HepG2 (cell line): ENCODE measurements around the gene SPAG7. TPM values are rescaled to one million over a fixed set of nuclear protein-coding genes. Genes with fewer than 3 reads are reported as not detected.
A peak's percentile ranks its signal among the peaks of the same experiment; 100 is the strongest.

ENCODE experiments used
- CBX5 ChIP-seq: sonication (generic); formaldehyde crosslinking; IDR thresholded peaks from 2 replicates; pipeline ENCODE4 v1.4.0; 2020; ENCODE audit warnings: missing genetic modification reagents, borderline replicate concordance
- GATAD2A ChIP-seq: IDR thresholded peaks from 2 replicates; pipeline ENCODE4 v1.6.1; 2016
- HNF1B ChIP-seq: sonication (generic); formaldehyde crosslinking; IDR thresholded peaks from 2 replicates; pipeline ENCODE4 v1.5.1; 2020; ENCODE audit warnings: mild to moderate bottlenecking, moderate library complexity, missing genetic modification reagents
- IRX3 ChIP-seq: sonication (generic); formaldehyde crosslinking; IDR thresholded peaks from 2 replicates; pipeline ENCODE4 v1.8.1; 2023; ENCODE audit warnings: mild to moderate bottlenecking, low read depth, missing genetic modification reagents, borderline replicate concordance
- MEIS1 ChIP-seq: sonication (generic); formaldehyde crosslinking; IDR thresholded peaks from 2 replicates; pipeline ENCODE4 v1.9.0; 2021; ENCODE audit warnings: mild to moderate bottlenecking, missing genetic modification reagents, moderate library complexity, borderline replicate concordance
- NCOA5 ChIP-seq: sonication (generic); formaldehyde crosslinking; IDR thresholded peaks from 2 replicates; pipeline ENCODE4 v1.4.0; 2020; ENCODE audit warnings: missing genetic modification reagents
- NR3C1 ChIP-seq: sonication (generic); formaldehyde crosslinking; IDR thresholded peaks from 2 replicates; pipeline ENCODE4 v1.4.0; 2020; ENCODE audit warnings: missing genetic modification reagents
- ONECUT2 ChIP-seq: sonication (generic); formaldehyde crosslinking; IDR thresholded peaks from 2 replicates; pipeline ENCODE4 v1.4.0; 2020; ENCODE audit warnings: missing genetic modification reagents
- PAF1 ChIP-seq: IDR thresholded peaks from 2 replicates; pipeline ENCODE4 v1.6.1; 2016; ENCODE audit warnings: missing genetic modification reagents, missing compliant biosample characterization
- POGZ ChIP-seq: sonication (generic); formaldehyde crosslinking; IDR thresholded peaks from 2 replicates; pipeline ENCODE4 v1.4.0; 2020; ENCODE audit warnings: mild to moderate bottlenecking, missing genetic modification reagents
- SNAI1 ChIP-seq: sonication (generic); formaldehyde crosslinking; IDR thresholded peaks from 2 replicates; pipeline ENCODE4 v1.5.0; 2020; ENCODE audit warnings: mild to moderate bottlenecking, missing genetic modification reagents, borderline replicate concordance
- SPEN ChIP-seq: sonication (generic); formaldehyde crosslinking; IDR thresholded peaks from 2 replicates; pipeline ENCODE4 v1.5.1; 2020; ENCODE audit warnings: low read depth, mild to moderate bottlenecking, missing genetic modification reagents
- U2AF2 ChIP-seq: fragments of 200-400 bp; formaldehyde crosslinking; IDR thresholded peaks from 2 replicates; pipeline ENCODE4 v1.6.1; 2017; ENCODE audit warnings: low read depth, mild to moderate bottlenecking, low read length
- YEATS2 ChIP-seq: sonication (generic); formaldehyde crosslinking; IDR thresholded peaks from 2 replicates; pipeline ENCODE4 v1.4.0; 2020; ENCODE audit warnings: missing genetic modification reagents, borderline replicate concordance
- ZHX2 ChIP-seq, 2 experiments: sonication (generic) in 1 of 2; formaldehyde crosslinking in 1 of 2; IDR thresholded peaks; 2 replicates each; pipeline versions ENCODE4 v1.6.1 to v1.9.0; 2014 to 2022; ENCODE audit warnings: antibody characterized with exemption in 1 of 2, borderline replicate concordance in 1 of 2, inconsistent platforms in 1 of 2, low read depth in 1 of 2, missing genetic modification reagents in 1 of 2
- ZNF232 ChIP-seq: sonication (generic); formaldehyde crosslinking; IDR thresholded peaks from 2 replicates; pipeline ENCODE4 v1.4.0; 2020; ENCODE audit warnings: missing genetic modification reagents, borderline replicate concordance
- ZNF362 ChIP-seq: sonication (generic); formaldehyde crosslinking; IDR thresholded peaks from 2 replicates; pipeline ENCODE4 v1.4.0; 2020; ENCODE audit warnings: missing genetic modification reagents, mild to moderate bottlenecking, borderline replicate concordance
- ZNF850 ChIP-seq: sonication (generic); formaldehyde crosslinking; conservative IDR thresholded peaks from 2 replicates; pipeline ENCODE4 v1.9.0; 2021; ENCODE audit warnings: mild to moderate bottlenecking, missing genetic modification reagents
- polyA plus RNA-seq, 8 experiments: library from polyadenylated mRNA; depleted of rRNA in 3 of 8; stranded (reverse) in 7 of 8; unstranded in 1 of 8; fragments of >200 nt; fragmentation: Illumina TruSeq in 4 of 8; extraction: Trizol in 4 of 8; gene quantifications; 2 replicates each; pipeline versions ENCODE4 v1.2.1 to v1.2.3, GENCODE V29; 2011 to 2016; ENCODE audit warnings: low read depth in 4 of 8, missing spikeins in 1 of 8, mixed read lengths in 1 of 8; ENCODE audit not compliant: insufficient read depth in 1 of 8
- total RNA-seq, 5 experiments: library from RNA; depleted of rRNA; stranded (reverse); fragments of >200 nt; fragmentation: Illumina TruSeq; extraction: Trizol; gene quantifications; 2 replicates each; pipeline ENCODE4 v1.2.3, GENCODE V29; 2016; ENCODE audit warnings: low read depth in 1 of 5
- TF ChIP-seq, protein P1 (sequence below): sonication (generic); formaldehyde crosslinking; IDR thresholded peaks from 2 replicates; pipeline ENCODE4 v1.4.0; 2020; ENCODE audit warnings: mild to moderate bottlenecking, missing genetic modification reagents

Gene SPAG7
- total and polyA plus RNA-seq, 2 of the 13 experiments (the other 11 are each of a cell fraction or from before 2014, with no cell fraction given): 51.0 to 59.0 TPM

GRCh38 chr17:4940555-4941318 lies 26.9 kb downstream of the SPAG7 start (continued):
- TF ChIP-seq ZNF232 (CRISPR knock-in tag): no peak
- no peak for TF ChIP-seq PAF1 (CRISPR knock-in tag)
- TF ChIP-seq NR3C1 (CRISPR knock-in tag): no peak
- 0 out of 2 replicates have a peak, but pooled peaks have one; percentile 30 for TF ChIP-seq MEIS1 (CRISPR knock-in tag)
- peak; percentile 32; the same call in 1 of the 2 replicates for TF ChIP-seq HNF1B (CRISPR knock-in tag)
- no peak for TF ChIP-seq ZNF362 (CRISPR knock-in tag)
- TF ChIP-seq, protein P1, sequence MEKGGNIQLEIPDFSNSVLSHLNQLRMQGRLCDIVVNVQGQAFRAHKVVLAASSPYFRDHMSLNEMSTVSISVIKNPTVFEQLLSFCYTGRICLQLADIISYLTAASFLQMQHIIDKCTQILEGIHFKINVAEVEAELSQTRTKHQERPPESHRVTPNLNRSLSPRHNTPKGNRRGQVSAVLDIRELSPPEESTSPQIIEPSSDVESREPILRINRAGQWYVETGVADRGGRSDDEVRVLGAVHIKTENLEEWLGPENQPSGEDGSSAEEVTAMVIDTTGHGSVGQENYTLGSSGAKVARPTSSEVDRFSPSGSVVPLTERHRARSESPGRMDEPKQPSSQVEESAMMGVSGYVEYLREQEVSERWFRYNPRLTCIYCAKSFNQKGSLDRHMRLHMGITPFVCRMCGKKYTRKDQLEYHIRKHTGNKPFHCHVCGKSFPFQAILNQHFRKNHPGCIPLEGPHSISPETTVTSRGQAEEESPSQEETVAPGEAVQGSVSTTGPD: no peak
- no peak for TF ChIP-seq ONECUT2 (CRISPR knock-in tag)
- TF ChIP-seq ZHX2 (IDR thresholded peaks at IDR 0.05; ENCODE audit: low read depth): no peak
- TF ChIP-seq ZHX2 (CRISPR knock-in tag; IDR thresholded peaks at IDR 0.05; ENCODE audit: borderline replicate concordance): no peak
- no peak for TF ChIP-seq SPEN (CRISPR knock-in tag)
- TF ChIP-seq SNAI1 (CRISPR knock-in tag): no peak
- TF ChIP-seq CBX5 (CRISPR knock-in tag): no peak
- no peak for TF ChIP-seq YEATS2 (CRISPR knock-in tag)
- TF ChIP-seq POGZ (CRISPR knock-in tag): no peak
- TF ChIP-seq NCOA5: no peak
- no peak for TF ChIP-seq U2AF2
- no peak for TF ChIP-seq GATAD2A (CRISPR knock-in tag)
- TF ChIP-seq ZNF850 (CRISPR knock-in tag): no peak
- TF ChIP-seq IRX3: no peak
